HEK293T (cell line): Measurements from ENCODE around the gene GOLT1A.

ENCODE experiments used
- FOXA1 ChIP-seq: fragments of 450-650 bp; IDR thresholded peaks from 2 replicates; pipeline ENCODE4 v1.6.1; 2016; ENCODE audit warnings: mild to moderate bottlenecking
- FOXK2 ChIP-seq: fragments of 450-650 bp; IDR thresholded peaks from 2 replicates; pipeline ENCODE4 v1.6.1; 2016; ENCODE audit warnings: mild to moderate bottlenecking
- FOXM1 ChIP-seq: fragments of 450-650 bp; IDR thresholded peaks from 2 replicates; pipeline ENCODE4 v1.6.1; 2017; ENCODE audit warnings: mild to moderate bottlenecking, borderline replicate concordance
- HDGF ChIP-seq: fragments of 450-650 bp; IDR thresholded peaks from 2 replicates; pipeline ENCODE4 v1.6.1; 2017; ENCODE audit warnings: antibody characterized with exemption, borderline replicate concordance
- L3MBTL2 ChIP-seq: fragments of 450-650 bp; conservative IDR thresholded peaks from 2 replicates; pipeline ENCODE4 v1.6.1; 2016; ENCODE audit warnings: mild to moderate bottlenecking
- NFRKB ChIP-seq: fragments of 450-650 bp; IDR thresholded peaks from 2 replicates; pipeline ENCODE4 v1.6.1; 2016; ENCODE audit warnings: mild to moderate bottlenecking, moderate library complexity
- PKNOX1 ChIP-seq: fragments of 450-650 bp; IDR thresholded peaks from 2 replicates; pipeline ENCODE4 v1.6.1; 2016
- SP1 ChIP-seq: fragments of 450-650 bp; IDR thresholded peaks from 2 replicates; pipeline ENCODE4 v1.6.1; 2017
- SUZ12 ChIP-seq: fragments of 450-650 bp; IDR thresholded peaks from 2 replicates; pipeline ENCODE4 v1.6.1; 2016; ENCODE audit warnings: mild to moderate bottlenecking
- TARDBP ChIP-seq: fragments of 450-650 bp; IDR thresholded peaks from 2 replicates; pipeline ENCODE4 v1.6.1; 2016
- ZNF384 ChIP-seq: fragments of 450-650 bp; IDR thresholded peaks from 2 replicates; pipeline ENCODE4 v1.6.1; 2016

DNA sequence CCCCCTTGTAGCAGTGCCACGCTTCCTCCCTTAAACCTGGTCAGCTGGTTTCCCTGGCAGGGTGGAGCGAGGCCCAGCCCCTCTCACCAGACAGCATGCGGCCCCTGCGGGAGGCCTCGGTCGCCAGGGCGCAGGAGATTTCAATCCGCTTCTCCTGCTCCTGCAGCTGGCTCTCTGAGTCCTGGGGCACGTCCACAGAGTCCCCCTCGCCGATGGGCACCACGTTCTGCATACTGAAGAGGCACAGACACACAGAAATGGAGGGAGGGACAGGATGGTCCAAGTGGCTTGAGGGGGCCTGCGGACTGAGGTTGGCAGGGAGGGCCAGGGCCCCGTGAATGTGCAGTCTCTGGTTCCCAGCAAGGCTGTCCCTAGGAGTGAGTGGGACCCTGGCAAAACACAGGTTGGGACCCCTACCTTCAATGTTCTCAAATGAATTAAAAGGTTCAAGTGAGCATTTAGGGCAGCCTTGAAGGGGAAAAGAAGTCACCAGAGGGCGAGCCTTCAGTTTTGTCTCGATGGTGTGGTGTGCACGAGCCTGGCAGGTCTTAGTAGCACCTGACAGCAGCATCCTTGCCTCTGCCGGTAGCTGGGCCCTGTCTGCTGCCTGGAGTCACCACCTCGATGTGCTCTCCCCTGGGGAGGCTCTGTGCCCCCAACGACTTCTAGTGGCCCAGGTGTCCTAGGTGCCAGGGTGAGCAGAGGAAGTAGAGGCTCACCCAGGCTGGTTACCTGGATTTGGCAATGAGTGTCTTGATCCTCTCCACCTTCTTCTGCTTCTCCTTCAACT is 14.4 kb upstream of the GOLT1A start:
- TF ChIP-seq FOXM1 (no peak), FOXK2 (no peak), SP1 (no peak), FOXA1 (no peak), NFRKB (no peak), HDGF (no peak), TARDBP (no peak), PKNOX1 (no peak), SUZ12 (no peak), ZNF384 (no peak), L3MBTL2 (no peak)
